ENCODE results near the gene C10orf67. TPM values are rescaled to one million over a fixed set of nuclear protein-coding genes. Genes with fewer than 3 reads are reported as not detected.

C10orf67 gene
- polyA plus RNA-seq, 1 donor from 2014 or later = 0.48 TPM

DNA sequence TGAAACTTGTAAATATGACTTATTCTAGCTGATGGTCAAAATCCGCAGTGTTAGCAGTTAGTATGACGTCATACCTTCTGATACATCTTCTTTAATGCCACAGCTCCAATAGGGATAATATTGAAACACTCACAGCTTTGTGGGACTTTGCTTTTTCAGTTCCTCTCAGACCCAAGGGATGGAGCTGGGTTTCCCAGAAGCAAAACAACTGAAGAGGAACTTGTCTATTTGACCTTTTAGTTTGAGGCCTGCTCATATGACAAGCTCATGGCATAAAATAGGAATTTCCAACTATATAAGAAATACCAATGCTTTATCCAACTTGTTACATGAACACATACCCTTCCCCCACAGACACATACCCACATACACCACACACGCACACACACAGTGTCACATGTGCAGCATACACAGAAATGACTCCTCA is 31.6 kb upstream of the C10orf67 start:
- Histone ChIP-seq H3K4me3 (ENCODE audit: low read length) (no peak overlapping the region), H3K27ac (ENCODE audit: low read length) (no peak overlapping the region), H3K9ac (ENCODE audit: low read length) (no peak overlapping the region), H2AFZ (ENCODE audit: low read depth, low read length) (no peak overlapping the region), H3K9me3 (ENCODE audit: low read length) (no peaks in the 10 kb centered on the region), H4K20me1 (ENCODE audit: insufficient read depth) (no peaks in the 10 kb centered on the region), H3K27me3 (ENCODE audit: insufficient read depth, low read depth, low read length) (no peaks in the 10 kb centered on the region), H3F3A (ENCODE audit: insufficient read depth, low read length, poor library complexity, severe bottlenecking) (no peaks in the 10 kb centered on the region), H3K9me2 (ENCODE audit: insufficient read depth, low read length) (no peaks in the 10 kb centered on the region), H3K79me2 (replicated peaks; ENCODE audit: insufficient read depth, low read length) (no peaks in the 10 kb centered on the region), H3K4me2 (ENCODE audit: low read length) (no peak overlapping the region), H3K36me3 (ENCODE audit: insufficient read depth, low read length) (no peaks in the 10 kb centered on the region)
- TF ChIP-seq EZH2 (IDR thresholded peaks at IDR 0.05; ENCODE audit: borderline replicate concordance, insufficient read depth, low read length, poor library complexity, severe bottlenecking) (no peak), MXI1 (conservative IDR thresholded peaks at IDR 0.05; ENCODE audit: poor library complexity, severe bottlenecking) (no peak), POLR2AphosphoS5 (IDR thresholded peaks at IDR 0.05) (no peak), SMC3 (conservative IDR thresholded peaks at IDR 0.05; ENCODE audit: poor library complexity) (no peak), TAF1 (IDR thresholded peaks at IDR 0.05; ENCODE audit: low read depth) (no peak)
- TF ChIP-seq, protein P1, sequence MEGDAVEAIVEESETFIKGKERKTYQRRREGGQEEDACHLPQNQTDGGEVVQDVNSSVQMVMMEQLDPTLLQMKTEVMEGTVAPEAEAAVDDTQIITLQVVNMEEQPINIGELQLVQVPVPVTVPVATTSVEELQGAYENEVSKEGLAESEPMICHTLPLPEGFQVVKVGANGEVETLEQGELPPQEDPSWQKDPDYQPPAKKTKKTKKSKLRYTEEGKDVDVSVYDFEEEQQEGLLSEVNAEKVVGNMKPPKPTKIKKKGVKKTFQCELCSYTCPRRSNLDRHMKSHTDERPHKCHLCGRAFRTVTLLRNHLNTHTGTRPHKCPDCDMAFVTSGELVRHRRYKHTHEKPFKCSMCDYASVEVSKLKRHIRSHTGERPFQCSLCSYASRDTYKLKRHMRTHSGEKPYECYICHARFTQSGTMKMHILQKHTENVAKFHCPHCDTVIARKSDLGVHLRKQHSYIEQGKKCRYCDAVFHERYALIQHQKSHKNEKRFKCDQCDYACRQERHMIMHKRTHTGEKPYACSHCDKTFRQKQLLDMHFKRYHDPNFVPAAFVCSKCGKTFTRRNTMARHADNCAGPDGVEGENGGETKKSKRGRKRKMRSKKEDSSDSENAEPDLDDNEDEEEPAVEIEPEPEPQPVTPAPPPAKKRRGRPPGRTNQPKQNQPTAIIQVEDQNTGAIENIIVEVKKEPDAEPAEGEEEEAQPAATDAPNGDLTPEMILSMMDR (IDR thresholded peaks at IDR 0.05; ENCODE audit: poor library complexity, severe bottlenecking) = no peak

DNA sequence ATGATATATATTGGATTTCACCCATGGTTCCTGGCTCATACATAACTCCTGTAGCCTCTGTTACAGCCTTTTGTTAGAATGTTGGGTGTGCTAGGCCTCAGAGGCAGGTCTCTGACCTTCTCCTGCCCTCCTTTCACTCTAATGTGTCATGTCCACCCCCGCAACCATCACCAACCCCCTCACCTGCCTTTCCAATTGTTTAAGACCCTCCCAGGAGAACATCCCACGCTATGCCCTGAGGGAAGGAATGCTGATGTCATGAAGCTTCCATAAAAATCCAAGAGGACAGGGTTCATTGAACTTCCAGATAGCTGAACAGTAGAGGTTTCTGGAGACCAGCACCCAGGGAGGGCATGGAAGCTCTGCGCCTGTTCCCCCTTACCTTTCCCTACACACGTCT is 30.8 kb upstream of the C10orf67 start:
- Histone ChIP-seq H2AFZ (ENCODE audit: low read depth, low read length) (no peak overlapping the region), H3F3A (ENCODE audit: insufficient read depth, low read length, poor library complexity, severe bottlenecking) (no peaks in the 10 kb centered on the region), H3K79me2 (replicated peaks; ENCODE audit: insufficient read depth, low read length) (no peaks in the 10 kb centered on the region), H3K4me3 (ENCODE audit: low read length) (no peak overlapping the region), H3K27me3 (ENCODE audit: insufficient read depth, low read depth, low read length) (no peaks in the 10 kb centered on the region), H3K9ac (ENCODE audit: low read length) (no peak overlapping the region), H3K9me3 (ENCODE audit: low read length) (no peaks in the 10 kb centered on the region), H3K4me2 (ENCODE audit: low read length) (no peak overlapping the region), H3K27ac (ENCODE audit: low read length) (no peak overlapping the region), H3K9me2 (ENCODE audit: insufficient read depth, low read length) (no peaks in the 10 kb centered on the region), H3K36me3 (ENCODE audit: insufficient read depth, low read length) (no peaks in the 10 kb centered on the region), H4K20me1 (ENCODE audit: insufficient read depth) (no peaks in the 10 kb centered on the region)
- TF ChIP-seq EP300 (conservative IDR thresholded peaks at IDR 0.05; ENCODE audit: poor library complexity, severe bottlenecking) (no peak), SMC3 (conservative IDR thresholded peaks at IDR 0.05; ENCODE audit: poor library complexity) (no peak), EZH2 (IDR thresholded peaks at IDR 0.05; ENCODE audit: borderline replicate concordance, insufficient read depth, low read length, poor library complexity, severe bottlenecking) (no peak), MXI1 (conservative IDR thresholded peaks at IDR 0.05; ENCODE audit: poor library complexity, severe bottlenecking) (no peak), TAF1 (IDR thresholded peaks at IDR 0.05; ENCODE audit: low read depth) (no peak), RAD21 (conservative IDR thresholded peaks at IDR 0.05) (no peak), POLR2AphosphoS5 (IDR thresholded peaks at IDR 0.05) (no peak)
- TF ChIP-seq, protein P2, sequence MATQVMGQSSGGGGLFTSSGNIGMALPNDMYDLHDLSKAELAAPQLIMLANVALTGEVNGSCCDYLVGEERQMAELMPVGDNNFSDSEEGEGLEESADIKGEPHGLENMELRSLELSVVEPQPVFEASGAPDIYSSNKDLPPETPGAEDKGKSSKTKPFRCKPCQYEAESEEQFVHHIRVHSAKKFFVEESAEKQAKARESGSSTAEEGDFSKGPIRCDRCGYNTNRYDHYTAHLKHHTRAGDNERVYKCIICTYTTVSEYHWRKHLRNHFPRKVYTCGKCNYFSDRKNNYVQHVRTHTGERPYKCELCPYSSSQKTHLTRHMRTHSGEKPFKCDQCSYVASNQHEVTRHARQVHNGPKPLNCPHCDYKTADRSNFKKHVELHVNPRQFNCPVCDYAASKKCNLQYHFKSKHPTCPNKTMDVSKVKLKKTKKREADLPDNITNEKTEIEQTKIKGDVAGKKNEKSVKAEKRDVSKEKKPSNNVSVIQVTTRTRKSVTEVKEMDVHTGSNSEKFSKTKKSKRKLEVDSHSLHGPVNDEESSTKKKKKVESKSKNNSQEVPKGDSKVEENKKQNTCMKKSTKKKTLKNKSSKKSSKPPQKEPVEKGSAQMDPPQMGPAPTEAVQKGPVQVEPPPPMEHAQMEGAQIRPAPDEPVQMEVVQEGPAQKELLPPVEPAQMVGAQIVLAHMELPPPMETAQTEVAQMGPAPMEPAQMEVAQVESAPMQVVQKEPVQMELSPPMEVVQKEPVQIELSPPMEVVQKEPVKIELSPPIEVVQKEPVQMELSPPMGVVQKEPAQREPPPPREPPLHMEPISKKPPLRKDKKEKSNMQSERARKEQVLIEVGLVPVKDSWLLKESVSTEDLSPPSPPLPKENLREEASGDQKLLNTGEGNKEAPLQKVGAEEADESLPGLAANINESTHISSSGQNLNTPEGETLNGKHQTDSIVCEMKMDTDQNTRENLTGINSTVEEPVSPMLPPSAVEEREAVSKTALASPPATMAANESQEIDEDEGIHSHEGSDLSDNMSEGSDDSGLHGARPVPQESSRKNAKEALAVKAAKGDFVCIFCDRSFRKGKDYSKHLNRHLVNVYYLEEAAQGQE (IDR thresholded peaks at IDR 0.05; ENCODE audit: borderline replicate concordance) = no peak
- TF ChIP-seq, protein P1 (IDR thresholded peaks at IDR 0.05; ENCODE audit: poor library complexity, severe bottlenecking) = no peak
